DMS153 treated with DMSO at 0.1 percent for 48 hours (cell line): ENCODE measurements around the gene ZNF80.

ENCODE experiments used
- DNase-seq: peaks from one replicate; lab custom pipeline; 2025; ENCODE audit not compliant: unreplicated experiment; lab: John Stamatoyannopoulos, UW

The ZNF80 gene

DNA sequence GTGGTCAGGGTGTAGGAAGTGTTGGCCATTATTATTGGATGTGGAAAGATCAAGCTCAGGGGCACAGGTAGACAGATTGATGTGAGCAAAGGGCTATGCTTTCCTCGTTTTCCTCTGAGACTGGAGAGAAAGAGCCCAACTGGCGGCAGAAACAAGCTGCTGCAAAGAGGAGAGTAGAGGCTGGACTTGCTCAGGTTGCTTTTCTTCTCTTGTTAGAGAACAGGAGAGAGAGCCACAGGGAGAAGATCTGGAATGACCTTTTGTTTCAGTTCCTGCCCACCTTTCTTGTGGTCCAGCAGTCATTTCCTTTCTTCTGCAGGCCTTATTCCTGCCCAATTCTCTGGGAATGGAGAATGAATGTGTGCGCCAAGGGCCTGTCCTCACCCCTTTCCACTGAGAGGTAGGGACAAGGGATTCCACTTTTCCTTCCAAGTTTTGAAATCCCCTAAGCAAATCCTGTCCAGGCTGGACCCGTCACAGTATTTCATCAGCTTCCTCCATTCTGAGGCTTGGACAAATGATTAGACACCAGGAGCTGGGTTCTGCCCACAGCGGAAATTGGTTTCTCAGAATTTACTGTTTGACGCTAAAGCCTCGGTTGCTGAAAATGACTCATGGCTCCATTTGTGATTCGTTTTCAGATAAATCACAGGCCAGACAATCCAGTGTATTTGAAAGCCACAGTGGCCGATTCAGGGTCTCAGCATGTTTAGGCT, 16.1 kb downstream of the ZNF80 start:
- no peak for DNase-seq

DNA sequence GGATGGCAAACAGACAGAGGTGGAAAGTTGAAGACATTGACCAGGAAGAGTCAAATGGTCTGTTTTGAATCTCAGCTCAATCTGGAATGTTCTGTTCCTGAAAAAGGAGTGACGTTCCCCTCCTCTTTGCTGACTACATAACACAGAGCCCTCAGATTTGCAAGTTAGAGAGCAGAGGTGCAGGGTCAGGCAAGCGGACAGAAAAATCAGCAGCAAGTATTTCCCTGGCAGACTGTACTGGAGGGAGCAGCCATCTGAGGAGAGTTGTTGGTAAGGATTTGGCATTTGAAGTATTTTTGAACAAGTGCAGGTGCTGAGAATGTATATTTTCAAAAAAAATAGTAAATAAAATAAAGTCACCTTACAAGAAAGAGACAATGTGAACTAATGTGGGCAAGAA, 17.6 kb downstream of the ZNF80 start:
- DNase-seq = no peak

DNA sequence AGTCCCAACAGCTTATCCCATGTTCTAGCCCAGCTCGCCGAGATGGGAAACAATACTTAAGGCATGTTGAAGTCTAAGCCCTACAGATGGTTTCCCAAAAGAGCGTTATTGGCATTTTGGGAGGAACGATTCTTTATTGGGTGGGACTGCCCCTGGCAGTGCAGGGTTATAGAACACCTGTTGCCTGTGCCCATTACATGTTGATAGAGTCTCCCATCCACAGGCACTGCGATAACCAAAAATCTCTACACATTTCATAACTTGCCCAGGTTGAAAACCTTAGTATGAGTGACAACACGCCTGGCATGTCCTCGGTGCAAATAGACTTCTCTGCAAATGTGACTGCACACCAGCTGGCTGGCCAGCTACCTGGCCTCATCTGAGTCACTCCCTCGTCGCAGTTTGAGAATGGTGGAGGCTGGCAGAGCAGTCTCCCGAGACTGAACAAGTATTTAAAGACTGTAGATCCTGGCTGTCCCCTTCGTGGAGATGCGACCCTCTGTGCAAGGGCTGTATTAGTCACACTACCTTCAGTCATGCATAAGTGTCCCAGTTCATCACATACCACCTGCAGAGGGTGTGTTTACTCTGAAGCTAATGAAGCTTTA, 18.7 kb downstream of the ZNF80 start:
- no peak for DNase-seq

DNA sequence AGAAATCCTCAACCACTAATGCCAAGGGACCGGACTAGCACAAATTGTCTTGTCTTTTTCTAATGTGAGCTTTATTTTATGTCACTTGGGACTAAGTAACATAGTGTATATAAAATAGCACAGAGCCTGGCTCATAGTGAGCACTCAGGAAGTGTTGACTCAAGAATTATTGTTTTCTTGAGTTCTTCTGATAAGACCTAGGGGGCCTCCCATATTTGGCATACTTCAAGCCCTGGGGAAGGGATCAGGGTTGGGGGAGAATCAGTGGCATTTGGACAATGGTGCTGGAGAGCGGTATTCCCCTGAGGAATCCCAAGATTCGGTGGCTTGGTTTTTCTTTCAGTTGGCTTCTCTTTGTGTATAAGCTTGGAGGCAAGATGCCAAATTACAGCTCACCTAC, 19.4 kb downstream of the ZNF80 start:
- no peak for DNase-seq

DNA sequence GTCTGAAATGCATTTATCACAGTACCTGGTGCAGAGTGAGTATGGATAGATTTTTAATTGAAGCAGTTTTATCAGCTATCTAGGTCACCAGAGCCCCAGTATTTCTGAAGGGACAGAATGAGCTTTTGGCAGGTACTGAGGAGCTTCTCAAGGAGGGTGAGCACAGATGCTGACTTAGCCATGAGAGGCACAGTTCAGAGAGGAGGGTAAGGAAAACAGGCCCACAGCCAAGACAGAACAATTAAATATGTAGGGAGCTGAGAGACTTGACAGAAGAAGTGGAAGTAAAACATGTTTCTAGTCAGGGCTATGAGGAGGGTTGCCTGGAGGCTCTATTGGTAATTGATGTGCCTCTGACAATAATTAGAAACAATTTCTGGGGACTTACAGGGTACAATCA, 20.1 kb downstream of the ZNF80 start:
- DNase-seq = no peak

GRCh38 chr3:114216186-114216970, 21.0 kb downstream of the ZNF80 start:
- no peak for DNase-seq

DNA sequence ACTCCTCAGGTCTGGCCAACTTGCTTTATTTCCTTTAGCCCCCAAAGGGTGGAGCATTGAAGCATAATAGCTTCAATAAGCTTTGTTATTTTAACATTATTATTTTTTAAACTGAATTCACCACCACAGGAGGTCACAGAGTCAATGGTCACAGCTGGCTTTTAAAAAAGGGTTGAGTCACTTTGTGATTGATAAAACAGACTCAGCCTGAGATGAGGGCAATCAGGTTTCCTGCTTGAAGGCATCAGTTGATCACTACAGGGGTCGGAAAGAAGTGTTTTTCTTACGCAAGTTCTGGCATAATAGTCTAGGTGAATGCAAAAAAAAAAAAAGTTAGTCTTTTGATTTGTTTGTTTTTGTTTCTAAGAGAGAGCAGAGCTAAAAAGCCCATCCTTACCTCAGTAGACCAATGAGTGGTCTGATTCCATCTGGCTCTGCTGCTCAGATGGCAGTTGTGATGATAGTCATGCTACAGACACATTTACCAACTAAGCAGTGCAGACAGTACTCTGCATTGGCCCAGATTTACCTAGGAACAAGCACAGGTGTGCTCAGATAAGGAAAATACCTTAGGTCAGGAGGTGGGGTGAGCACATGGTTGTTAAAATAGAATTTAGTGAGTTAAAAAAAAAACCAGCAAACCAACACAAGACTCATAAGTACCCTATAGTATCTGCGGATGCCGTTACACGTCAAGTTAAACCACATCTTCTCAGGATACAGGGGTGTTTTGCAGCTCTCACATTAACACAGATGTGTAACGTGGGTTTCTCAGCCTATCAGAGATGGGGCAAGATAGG, 22.6 kb downstream of the ZNF80 start:
- DNase-seq = no peak

GRCh38 chr3:114213627-114214541, 23.5 kb downstream of the ZNF80 start:
- no peak for DNase-seq

GRCh38 chr3:114213292-114213626, 24.1 kb downstream of the ZNF80 start:
- no peak for DNase-seq

DNA sequence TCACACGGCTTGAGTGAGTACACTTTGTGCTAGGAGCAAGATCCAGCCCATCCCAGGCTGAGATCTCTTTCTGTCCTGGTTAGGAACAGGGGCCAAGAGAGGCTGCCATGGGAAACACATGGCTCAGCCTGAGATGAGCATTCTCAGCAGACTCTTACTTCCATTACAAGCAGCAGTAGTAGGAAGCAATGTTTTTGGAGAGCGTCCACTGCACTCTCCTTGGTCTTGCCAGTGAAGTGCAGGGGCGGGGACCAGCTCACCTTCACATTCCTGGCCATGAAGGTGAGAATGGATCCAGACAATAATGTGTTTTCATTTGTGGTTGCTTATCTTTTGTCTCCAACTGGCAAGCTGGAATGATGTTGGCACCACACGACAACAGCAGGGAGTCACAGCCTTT, 24.7 kb downstream of the ZNF80 start:
- DNase-seq = no peak

GRCh38 chr3:114207768-114208167, 29.6 kb downstream of the ZNF80 start:
- no peak for DNase-seq

DNA sequence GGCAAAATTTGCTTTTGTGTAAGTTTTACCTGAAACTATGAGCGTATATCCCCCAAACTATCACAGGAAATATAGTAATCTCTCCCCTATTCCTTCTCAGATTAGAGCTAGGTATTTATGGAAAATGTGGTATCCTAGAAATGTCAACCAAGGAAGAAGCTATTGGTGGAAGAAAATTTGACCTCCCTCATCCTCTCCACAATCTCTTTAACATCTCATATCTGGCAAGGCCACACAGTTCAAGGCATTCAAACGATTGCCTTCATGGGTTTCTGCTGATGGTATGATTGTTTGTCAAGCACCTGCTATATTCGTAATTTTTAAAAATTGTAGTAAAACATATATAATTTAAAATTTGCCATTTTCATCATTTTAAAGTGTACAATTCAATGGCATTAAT, 31.0 kb downstream of the ZNF80 start:
- no peak for DNase-seq

GRCh38 chr3:114205541-114205940, 31.8 kb downstream of the ZNF80 start:
- no peak for DNase-seq

DNA sequence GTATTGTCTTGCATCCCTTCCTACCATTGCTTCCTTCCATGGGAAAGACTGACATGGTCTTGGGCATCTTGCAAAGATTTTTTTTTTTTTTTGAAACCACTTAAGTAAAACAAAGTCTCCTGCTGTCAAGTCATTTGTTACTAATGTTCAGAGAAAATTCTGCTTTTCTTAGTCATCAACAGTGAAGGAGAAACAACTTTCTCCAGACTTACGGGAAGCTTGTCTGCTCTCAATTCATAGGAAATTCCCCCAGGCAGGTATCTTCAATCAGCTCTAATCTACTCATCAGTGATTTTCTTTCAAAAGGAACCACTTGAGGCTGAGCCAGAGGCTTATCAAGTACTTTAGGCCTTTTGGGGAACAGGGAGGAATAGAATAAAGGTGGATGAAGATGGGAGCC, 42.6 kb downstream of the ZNF80 start:
- DNase-seq = no peak

DNA sequence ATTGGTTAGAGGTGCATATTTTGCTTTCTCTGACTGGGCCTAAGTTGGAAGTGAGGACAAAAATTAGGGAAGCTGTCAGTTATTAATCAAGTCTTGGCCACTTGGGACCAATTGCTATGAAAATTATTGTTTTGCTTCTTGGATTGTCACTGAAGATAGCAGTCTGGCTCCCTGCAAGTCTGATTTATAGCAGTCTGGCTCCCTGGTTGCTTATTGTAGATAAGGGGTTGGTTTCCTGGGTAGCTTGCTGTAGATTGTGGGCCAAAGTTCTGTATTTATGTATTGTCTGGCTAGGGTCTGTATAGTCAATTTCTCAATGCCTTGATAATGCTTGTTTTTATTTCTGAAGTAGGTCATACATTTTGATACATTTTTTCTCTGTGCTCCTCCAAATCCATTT, 45.2 kb downstream of the ZNF80 start:
- DNase-seq = no peak

DNA sequence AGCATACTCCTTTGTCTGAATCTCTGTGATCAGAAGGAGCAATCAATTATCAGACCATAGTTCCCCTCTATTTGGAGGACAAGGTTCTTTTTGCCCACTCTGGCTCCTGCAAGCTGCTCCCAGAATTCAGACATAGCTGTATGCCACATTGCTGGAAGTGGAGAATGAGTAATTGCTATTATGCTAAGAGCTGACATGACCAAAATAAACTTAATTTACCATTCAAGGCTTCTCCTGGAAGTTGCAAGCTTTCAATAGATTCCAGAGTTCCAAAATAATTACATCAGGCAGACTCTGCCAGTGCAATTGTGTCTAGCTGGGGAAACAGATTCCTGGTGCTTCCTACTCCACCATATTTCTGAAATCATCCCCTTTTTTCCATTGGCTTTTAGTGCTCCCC, 50.9 kb downstream of the ZNF80 start:
- DNase-seq = no peak
